Spleen (tissue), 11 donors: ENCODE results near the gene MYO10. TPM values are rescaled to one million over a fixed set of nuclear protein-coding genes. Genes with fewer than 3 reads are reported as not detected.
"Not testable (repeated sequence)": the region's sequence is repeated elsewhere in the genome, so short reads cannot be mapped to it uniquely, and the experiment has no call there.

Experiments
- DNase-seq: peaks from one replicate; pipeline ENCODE4 v3.0.0-alpha.2; 2020
- H3K27ac ChIP-seq, 8 donors: fragments of 200-600 bp; sonication (generic) in 7 of 8; 1 replicate in 4 of 8; 2 replicates in 4 of 8; pipeline versions ENCODE4 v1.5.0 to v1.8.0; 2016 to 2021; ENCODE audit warnings: inconsistent platforms in 4 of 8, mild to moderate bottlenecking in 4 of 8, moderate library complexity in 1 of 8
- H3K27me3 ChIP-seq, 7 donors: fragments of 200-600 bp; sonication (generic) in 6 of 7; replicated peaks in 1 of 7; 1 replicate in 4 of 7; 2 replicates in 3 of 7; pipeline versions ENCODE4 v1.5.0 to v1.8.0; 2016 to 2021; ENCODE audit warnings: inconsistent platforms in 3 of 7, mild to moderate bottlenecking in 1 of 7
- H3K36me3 ChIP-seq, 6 donors: fragments of 200-600 bp; sonication (generic) in 5 of 6; 1 replicate in 4 of 6; 2 replicates in 2 of 6; pipeline versions ENCODE4 v1.5.0 to v1.8.0; 2016 to 2021; ENCODE audit warnings: inconsistent platforms in 2 of 6
- H3K4me1 ChIP-seq, 6 donors: fragments of 200-600 bp; sonication (generic) in 5 of 6; 1 replicate in 3 of 6; 2 replicates in 3 of 6; pipeline versions ENCODE4 v1.5.0 to v1.8.0; 2016 to 2021; ENCODE audit warnings: inconsistent platforms in 3 of 6
- H3K4me3 ChIP-seq, 8 donors: fragments of 200-600 bp; sonication (generic) in 7 of 8; 1 replicate in 4 of 8; 2 replicates in 4 of 8; pipeline versions ENCODE4 v1.5.0 to v1.8.0; 2016 to 2021; ENCODE audit warnings: inconsistent platforms in 4 of 8, mild to moderate bottlenecking in 4 of 8, moderate library complexity in 2 of 8
- H3K9me3 ChIP-seq, 8 donors: fragments of 200-600 bp; sonication (generic) in 7 of 8; 1 replicate in 4 of 8; 2 replicates in 4 of 8; pipeline versions ENCODE4 v1.5.0 to v1.8.0; 2016 to 2021; ENCODE audit warnings: inconsistent platforms in 4 of 8
- CTCF ChIP-seq, 11 experiments: fragments of 200-600 bp in 7 of 11; fragments of 450-650 bp in 4 of 11; sonication (generic) in 4 of 11; IDR thresholded peaks in 8 of 11; conservative IDR thresholded peaks in 3 of 11; 1 replicate in 7 of 11; 2 replicates in 4 of 11; pipeline versions ENCODE4 v1.4.0 to v1.8.0; 2016 to 2021; ENCODE audit warnings: antibody characterized with exemption in 11 of 11, inconsistent platforms in 4 of 11, mild to moderate bottlenecking in 1 of 11
- POLR2A ChIP-seq, 3 donors: fragments of 450-650 bp; IDR thresholded peaks; one replicate each; pipeline ENCODE4 v1.5.1; 2017; ENCODE audit warnings: antibody characterized with exemption in 3 of 3, mild to moderate bottlenecking in 1 of 3
- POLR2AphosphoS5 ChIP-seq, 3 donors: sonication (generic); formaldehyde crosslinking; IDR thresholded peaks; one replicate each; pipeline ENCODE4 v1.5.1; 2017; ENCODE audit warnings: antibody characterized with exemption in 3 of 3
- WGBS, 5 donors: extraction: QIAGEN DNeasy Blood & Tissue Kit in 3 of 5; methylation state at CpG; one replicate each; pipeline versions ENCODE4 v1.1.5 to v1.1.7; 2013 to 2018; 5-methylcytosine and 5-hydroxymethylcytosine counted together
- intact Hi-C: fragments of 100-400 bp; cut with DNase I; formaldehyde crosslinking; loops from one replicate; pipeline ENCODE4 v1.15.0; 2023; ENCODE audit warnings: low total_unique reads
- polyA plus RNA-seq, 3 donors: library from polyadenylated mRNA; stranded (reverse); fragments of 200-250 nt; gene quantifications; one replicate each; pipeline ENCODE4 v1.2.1, GENCODE V29; 2013
- total RNA-seq, 7 donors: library from RNA; depleted of rRNA in 3 of 7; stranded (reverse); fragments of >200 nt in 3 of 7; fragmentation: NEBNext Ultra II Directional in 4 of 7; extraction: Animal tissue kit (Norgen Biotek cat#: 25700) in 4 of 7; gene quantifications; one replicate each; pipeline versions ENCODE4 v1.1.0 to v1.2.1, GENCODE V29; 2016 to 2021
- donor health status: healthy with polysubstance abuse.
- donor health status: DM: no; HTN: no; CAD: no; lungs with moderate emphysema.
- donor health status: DM: no; HTN: no; CAD: no.
- donor health status: Bipolar disorder and iron deficiency.
- donor health status: healthy.
- donor health status: DM: no; HTN: no; CAD: no.
- donor health status: DM: yes; HTN: yes; CAD: no.

The MYO10 gene
- total and polyA plus RNA-seq, 10 donors, result 1.1 to 72.8 (median 32.7) TPM

- intact Hi-C loops, H3K4me3 ChIP-seq, H3K27me3 ChIP-seq, H3K9me3 ChIP-seq, H3K36me3 ChIP-seq, DNase-seq, H3K4me1 ChIP-seq, H3K27ac ChIP-seq: not testable (repeated sequence)
- 89 to 96% (median 94%) methylated on average over 15 to 21 of the region's 23 CpGs for WGBS, 5 donors
- TF ChIP-seq POLR2AphosphoS5 (IDR thresholded peaks at IDR 0.05), result peak in 1 of 3 donors; percentile 25
Measured at GRCh38 chr5:16718036-16718435, 218.1 kb downstream of the MYO10 start.

- no peak for DNase-seq
- Histone ChIP-seq H3K4me3 (peak overlapping the region in 2 of 8 donors; percentile 4 to 27), H3K36me3 (peaks cover 0 to 27% (median 12%) of the 10 kb centered on the region in 6 donors), H3K9me3 (no peaks in the 10 kb centered on the region), H3K4me1 (no peaks in the 10 kb centered on the region), H3K27ac (no peak overlapping the region), H3K27me3 (no peaks in the 10 kb centered on the region)
- WGBS, 5 donors, result 41 to 54% (median 46%) methylated on average over 14 of the region's 14 CpGs
- intact Hi-C loops, result no loop called here
- TF ChIP-seq POLR2AphosphoS5 (IDR thresholded peaks at IDR 0.05), result no peak
- TF ChIP-seq CTCF (IDR thresholded peaks at IDR 0.05 in 8 of 11, conservative IDR thresholded peaks at IDR 0.05 in 3 of 11), result no peak
- no peak for TF ChIP-seq POLR2A (IDR thresholded peaks at IDR 0.05)
Measured at GRCh38 chr5:16713386-16713928, 222.6 kb downstream of the MYO10 start.

- intact Hi-C loops, result no loop called here
- TF ChIP-seq POLR2AphosphoS5 (IDR thresholded peaks at IDR 0.05), result no peak
- TF ChIP-seq CTCF (IDR thresholded peaks at IDR 0.05 in 8 of 11, conservative IDR thresholded peaks at IDR 0.05 in 3 of 11), result no peak
- TF ChIP-seq POLR2A (IDR thresholded peaks at IDR 0.05), result no peak
- Histone ChIP-seq H3K4me1 (no peaks in the 10 kb centered on the region), H3K36me3 (peaks cover 0 to 35% (median 12%) of the 10 kb centered on the region in 6 donors), H3K27me3 (no peaks in the 10 kb centered on the region), H3K9me3 (no peaks in the 10 kb centered on the region), H3K27ac (no peak overlapping the region), H3K4me3 (no peak overlapping the region)
- WGBS, 5 donors, result 80 to 91% (median 88%) methylated on average over 2 of the region's 2 CpGs
- no peak for DNase-seq
Measured at GRCh38 chr5:16712620-16713019, 223.5 kb downstream of the MYO10 start.

- intact Hi-C loops, result no loop called here
- Histone ChIP-seq H3K27me3 (no peaks in the 10 kb centered on the region), H3K27ac (no peak overlapping the region), H3K4me1 (no peaks in the 10 kb centered on the region), H3K9me3 (no peaks in the 10 kb centered on the region), H3K4me3 (no peak overlapping the region), H3K36me3 (peaks cover 0 to 39% (median 12%) of the 10 kb centered on the region in 6 donors)
- 66 to 89% (median 76%) methylated on average over 1 of the region's 1 CpG for WGBS, 5 donors
- no peak for TF ChIP-seq POLR2AphosphoS5 (IDR thresholded peaks at IDR 0.05)
- no peak for TF ChIP-seq POLR2A (IDR thresholded peaks at IDR 0.05)
- no peak for TF ChIP-seq CTCF (IDR thresholded peaks at IDR 0.05 in 8 of 11, conservative IDR thresholded peaks at IDR 0.05 in 3 of 11)
- no peak for DNase-seq
Measured at GRCh38 chr5:16712178-16712577, 223.9 kb downstream of the MYO10 start.
